ENCODE results near the gene KCTD10.

- TF ChIP-seq CTCF (IDR thresholded peaks at IDR 0.05) (no peak), POLR2A (IDR thresholded peaks at IDR 0.05) (no peak), EP300 (IDR thresholded peaks at IDR 0.05) (no peak)
Observed at GRCh38 chr12:109494348-109494881, 17.3 kb upstream of the KCTD10 start.
